SHP77 treated with DMSO at 0.1 percent for 48 hours (cell line): ENCODE results near the gene ADARB1.

Experiments used
- DNase-seq: peaks from one replicate; lab custom pipeline; 2025; lab: John Stamatoyannopoulos, UW

ADARB1 gene

GRCh38 chr21:45169682-45170081 is 95.3 kb downstream of the ADARB1 start:
- no peak for DNase-seq

GRCh38 chr21:45170987-45171386 is 96.6 kb downstream of the ADARB1 start:
- no peak for DNase-seq

- no peak for DNase-seq
Measured at GRCh38 chr21:45172420-45172819, 98.0 kb downstream of the ADARB1 start.

GRCh38 chr21:45175326-45176095 is 101.1 kb downstream of the ADARB1 start:
- DNase-seq, result no peak

GRCh38 chr21:45176141-45176540 is 101.8 kb downstream of the ADARB1 start:
- no peak for DNase-seq

GRCh38 chr21:45177039-45177438 is 102.7 kb downstream of the ADARB1 start:
- no peak for DNase-seq

- no peak for DNase-seq
Measured at GRCh38 chr21:45178070-45178608, 103.8 kb downstream of the ADARB1 start.

GRCh38 chr21:45178971-45179370 is 104.6 kb downstream of the ADARB1 start:
- DNase-seq, result no peak

- no peak for DNase-seq
Measured at GRCh38 chr21:45179568-45180245, 105.3 kb downstream of the ADARB1 start.

- no peak for DNase-seq
Measured at GRCh38 chr21:45180246-45180599, 105.8 kb downstream of the ADARB1 start.

GRCh38 chr21:45182958-45183357 is 108.6 kb downstream of the ADARB1 start:
- DNase-seq, result no peak

- no peak for DNase-seq
Measured at GRCh38 chr21:45183852-45184251, 109.5 kb downstream of the ADARB1 start.

GRCh38 chr21:45184869-45185268 is 110.5 kb downstream of the ADARB1 start:
- no peak for DNase-seq

- DNase-seq, result no peak
Measured at GRCh38 chr21:45186709-45187108, 112.3 kb downstream of the ADARB1 start.

GRCh38 chr21:45187646-45188045 is 113.3 kb downstream of the ADARB1 start:
- no peak for DNase-seq

- no peak for DNase-seq
Measured at GRCh38 chr21:45190013-45190412, 115.6 kb downstream of the ADARB1 start.

- no peak for DNase-seq
Measured at GRCh38 chr21:45192332-45192731, 118.0 kb downstream of the ADARB1 start.

- no peak for DNase-seq
Measured at GRCh38 chr21:45196620-45197019, 122.2 kb downstream of the ADARB1 start.

GRCh38 chr21:45199201-45199600 is 124.8 kb downstream of the ADARB1 start:
- no peak for DNase-seq

GRCh38 chr21:45200031-45200430 is 125.7 kb downstream of the ADARB1 start:
- no peak for DNase-seq

- DNase-seq, result no peak
Measured at GRCh38 chr21:45200581-45201296, 126.4 kb downstream of the ADARB1 start.

- no peak for DNase-seq
Measured at GRCh38 chr21:45202344-45202743, 128.0 kb downstream of the ADARB1 start.

GRCh38 chr21:45202889-45203288 is 128.5 kb downstream of the ADARB1 start:
- no peak for DNase-seq
